Left lobe of liver (tissue), 2 donors: ENCODE results near the gene CRYBG1. TPM values are rescaled to one million over a fixed set of nuclear protein-coding genes. Genes with fewer than 3 reads are reported as not detected.
A peak's percentile ranks its signal among the peaks of the same experiment; 100 is the strongest.

Source experiments
- ATAC-seq: fragments of 200-7000 bp; cut with Tn5 transposase; one replicate; pipeline ENCODE4 v1.9.1; 2020; ENCODE audit warnings: mild to moderate bottlenecking, moderate library complexity
- DNase-seq: peaks from one replicate; pipeline ENCODE4 v3.0.0-alpha.2; 2020; ENCODE audit warnings: low spot score
- total RNA-seq: library from RNA; stranded (reverse); gene quantifications from one replicate; pipeline ENCODE4 v1.2.1, GENCODE V29; 2021
- donor health status: DM: no; HTN: no; CAD: no; lungs with moderate emphysema.
- donor health status: DM: no; HTN: yes; CAD: no.

Gene CRYBG1
- total RNA-seq, 1 donor from 2014 or later, result 7.2 TPM

- no peak for DNase-seq
- ATAC-seq, result peak; percentile 34
Measured at GRCh38 chr6:106519460-106520394, 159.2 kb downstream of the CRYBG1 start.

- no peak for ATAC-seq
Measured at GRCh38 chr6:106520711-106521401, 160.3 kb downstream of the CRYBG1 start.

GRCh38 chr6:106522562-106523250 lies 162.2 kb downstream of the CRYBG1 start:
- DNase-seq, result no peak
- no peak for ATAC-seq

More at GRCh38 chr6:106520711-106521401, 160.3 kb downstream of the CRYBG1 start:
- no peak for DNase-seq

GRCh38 chr6:106525107-106525881 lies 164.8 kb downstream of the CRYBG1 start:
- ATAC-seq, result peak; percentile 82
- DNase-seq, result no peak

GRCh38 chr6:106525882-106526275 lies 165.4 kb downstream of the CRYBG1 start:
- DNase-seq, result no peak
- ATAC-seq, result no peak

- DNase-seq (no peak), ATAC-seq (no peak)
Measured at GRCh38 chr6:106527117-106527516, 166.6 kb downstream of the CRYBG1 start.

- ATAC-seq (no peak), DNase-seq (no peak)
Measured at GRCh38 chr6:106527979-106528378, 167.5 kb downstream of the CRYBG1 start.

- ATAC-seq (no peak), DNase-seq (no peak)
Measured at GRCh38 chr6:106528521-106528920, 168.0 kb downstream of the CRYBG1 start.

- DNase-seq (no peak), ATAC-seq (peak; percentile 80)
Measured at GRCh38 chr6:106529438-106529837, 168.9 kb downstream of the CRYBG1 start.

GRCh38 chr6:106530026-106530425 lies 169.5 kb downstream of the CRYBG1 start:
- DNase-seq, result no peak
- ATAC-seq, result no peak

GRCh38 chr6:106530502-106530901 lies 170.0 kb downstream of the CRYBG1 start:
- no peak for DNase-seq
- ATAC-seq, result no peak

GRCh38 chr6:106533054-106533453 lies 172.5 kb downstream of the CRYBG1 start:
- ATAC-seq (no peak), DNase-seq (no peak)

GRCh38 chr6:106534004-106534403 lies 173.5 kb downstream of the CRYBG1 start:
- DNase-seq, result no peak
- no peak for ATAC-seq

- DNase-seq, result no peak
- ATAC-seq, result no peak
Measured at GRCh38 chr6:106534564-106534982, 174.1 kb downstream of the CRYBG1 start.

GRCh38 chr6:106535012-106535411 lies 174.5 kb downstream of the CRYBG1 start:
- DNase-seq (no peak), ATAC-seq (no peak)

GRCh38 chr6:106536357-106536756 lies 175.8 kb downstream of the CRYBG1 start:
- no peak for ATAC-seq
- no peak for DNase-seq

GRCh38 chr6:106536851-106537250 lies 176.3 kb downstream of the CRYBG1 start:
- no peak for DNase-seq
- no peak for ATAC-seq

- ATAC-seq, result no peak
- no peak for DNase-seq
Measured at GRCh38 chr6:106537662-106538061, 177.1 kb downstream of the CRYBG1 start.

- ATAC-seq, result no peak
- DNase-seq, result no peak
Measured at GRCh38 chr6:106538145-106538544, 177.6 kb downstream of the CRYBG1 start.

- DNase-seq (no peak), ATAC-seq (peak; percentile 32)
Measured at GRCh38 chr6:106539936-106540335, 179.4 kb downstream of the CRYBG1 start.

- no peak for ATAC-seq
Measured at GRCh38 chr6:106540432-106540831, 179.9 kb downstream of the CRYBG1 start.

More at GRCh38 chr6:106540432-106540831, 179.9 kb downstream of the CRYBG1 start:
- DNase-seq, result no peak
